ENCODE measurements around the gene RASSF6. TPM values are rescaled to one million over a fixed set of nuclear protein-coding genes. Genes with fewer than 3 reads are reported as not detected.

RASSF6 gene
- total RNA-seq, 1 experiment from 2014 or later: 0.59 TPM

- Histone ChIP-seq H4K20me1 (ENCODE audit: insufficient read depth) (no peaks in the 10 kb centered on the region), H3K27me3 (ENCODE audit: insufficient read depth, low read depth) (no peaks in the 10 kb centered on the region), H3K4me3 (no peak overlapping the region), H3K36me3 (ENCODE audit: low read depth) (no peaks in the 10 kb centered on the region), H3K4me1 (replicated peaks; ENCODE audit: insufficient read depth) (peaks cover 14% of the 10 kb centered on the region), H2AFZ (no peak overlapping the region), H3K79me2 (ENCODE audit: low read depth) (no peaks in the 10 kb centered on the region), H3K27ac (no peak overlapping the region), H3F3A (ENCODE audit: insufficient read depth, low read depth) (no peaks in the 10 kb centered on the region), H3K9me3 (ENCODE audit: insufficient read depth, low read depth) (no peaks in the 10 kb centered on the region), H3K4me2 (peak overlapping the region; percentile 34; the same call in 1 of the 2 replicates), H3K9me2 (ENCODE audit: insufficient read depth) (no peaks in the 10 kb centered on the region)
- POLR2A ChIA-PET (ENCODE audit: unreplicated experiment): interaction anchor here (1.0 kb wide), 1 partner anchor 13 kb away, joined by 4 read pairs; no protein-coding TSS in a partner anchor
- CTCF ChIA-PET: no interaction called here
- intact Hi-C loops (cut with micrococcal nuclease; ENCODE audit: unreplicated experiment): no loop called here
- no peak for DNase-seq
- no TSS peak for BruUV-seq (replicated peaks)
- TF ChIP-seq, protein P1, sequence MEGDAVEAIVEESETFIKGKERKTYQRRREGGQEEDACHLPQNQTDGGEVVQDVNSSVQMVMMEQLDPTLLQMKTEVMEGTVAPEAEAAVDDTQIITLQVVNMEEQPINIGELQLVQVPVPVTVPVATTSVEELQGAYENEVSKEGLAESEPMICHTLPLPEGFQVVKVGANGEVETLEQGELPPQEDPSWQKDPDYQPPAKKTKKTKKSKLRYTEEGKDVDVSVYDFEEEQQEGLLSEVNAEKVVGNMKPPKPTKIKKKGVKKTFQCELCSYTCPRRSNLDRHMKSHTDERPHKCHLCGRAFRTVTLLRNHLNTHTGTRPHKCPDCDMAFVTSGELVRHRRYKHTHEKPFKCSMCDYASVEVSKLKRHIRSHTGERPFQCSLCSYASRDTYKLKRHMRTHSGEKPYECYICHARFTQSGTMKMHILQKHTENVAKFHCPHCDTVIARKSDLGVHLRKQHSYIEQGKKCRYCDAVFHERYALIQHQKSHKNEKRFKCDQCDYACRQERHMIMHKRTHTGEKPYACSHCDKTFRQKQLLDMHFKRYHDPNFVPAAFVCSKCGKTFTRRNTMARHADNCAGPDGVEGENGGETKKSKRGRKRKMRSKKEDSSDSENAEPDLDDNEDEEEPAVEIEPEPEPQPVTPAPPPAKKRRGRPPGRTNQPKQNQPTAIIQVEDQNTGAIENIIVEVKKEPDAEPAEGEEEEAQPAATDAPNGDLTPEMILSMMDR (conservative IDR thresholded peaks at IDR 0.05): no peak
- TF ChIP-seq EZH2 (IDR thresholded peaks at IDR 0.05; ENCODE audit: low read depth): no peak
Measured at GRCh38 chr4:73608689-73609594, 11.3 kb downstream of the RASSF6 start.

DNA sequence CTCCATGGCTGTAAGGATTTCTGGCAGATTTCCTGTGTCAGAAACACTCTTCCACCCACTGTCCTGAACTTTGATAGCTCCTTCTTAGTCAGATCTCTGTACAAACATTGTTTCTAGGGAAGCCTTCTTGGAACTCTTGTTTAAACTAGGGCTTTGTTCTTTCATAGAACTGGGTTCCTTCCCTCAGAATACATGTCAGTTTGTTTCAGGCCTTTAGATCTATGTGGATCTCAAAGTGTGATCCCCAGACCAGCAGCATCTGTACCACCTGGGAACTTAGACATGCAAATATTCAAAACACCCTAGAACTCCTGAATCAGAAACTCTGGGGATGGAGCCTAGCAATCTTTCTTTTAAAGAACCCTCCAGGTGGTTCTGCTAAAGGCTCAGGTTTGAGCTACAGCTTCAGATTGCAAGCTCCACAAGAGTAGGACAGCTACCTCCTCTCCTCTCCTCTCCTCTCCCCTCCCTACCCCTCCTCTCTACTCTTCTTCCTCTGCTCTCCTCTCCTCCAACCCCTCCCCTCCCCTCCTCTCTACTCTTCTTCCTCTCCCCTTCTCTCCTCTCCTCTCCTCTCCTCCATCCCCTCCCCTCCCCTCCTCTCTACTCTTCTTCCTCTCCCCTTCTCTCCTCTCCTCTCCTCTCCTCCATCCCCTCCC, 12.7 kb downstream of the RASSF6 start:
- Histone ChIP-seq H3K4me3 (no peak overlapping the region), H3K79me2 (ENCODE audit: low read depth) (no peaks in the 10 kb centered on the region), H3K36me3 (ENCODE audit: low read depth) (no peaks in the 10 kb centered on the region), H3F3A (ENCODE audit: insufficient read depth, low read depth) (no peaks in the 10 kb centered on the region), H3K27ac (no peak overlapping the region), H4K20me1 (ENCODE audit: insufficient read depth) (no peaks in the 10 kb centered on the region), H3K4me2 (no peak overlapping the region), H2AFZ (no peak overlapping the region), H3K27me3 (ENCODE audit: insufficient read depth, low read depth) (no peaks in the 10 kb centered on the region), H3K9me3 (ENCODE audit: insufficient read depth, low read depth) (no peaks in the 10 kb centered on the region), H3K9me2 (ENCODE audit: insufficient read depth) (no peaks in the 10 kb centered on the region), H3K4me1 (replicated peaks; ENCODE audit: insufficient read depth) (peaks cover 14% of the 10 kb centered on the region)
- CTCF ChIA-PET: no interaction called here
- BruUV-seq (replicated peaks): no TSS peak
- intact Hi-C loops (cut with micrococcal nuclease; ENCODE audit: unreplicated experiment): no loop called here
- no peak for DNase-seq
- POLR2A ChIA-PET (ENCODE audit: unreplicated experiment): interaction anchor here (0.7 kb wide), 1 partner anchor 309 kb away, joined by 3 read pairs; no protein-coding TSS in a partner anchor
- TF ChIP-seq, protein P1 (conservative IDR thresholded peaks at IDR 0.05): no peak
- no peak for TF ChIP-seq EZH2 (IDR thresholded peaks at IDR 0.05; ENCODE audit: low read depth)

- no TSS peak for BruUV-seq (replicated peaks)
- TF ChIP-seq, protein P1 (conservative IDR thresholded peaks at IDR 0.05): no peak
- no peak for TF ChIP-seq EZH2 (IDR thresholded peaks at IDR 0.05; ENCODE audit: low read depth)
- DNase-seq: no peak
- Histone ChIP-seq H3K79me2 (ENCODE audit: low read depth) (no peaks in the 10 kb centered on the region), H3K4me3 (no peak overlapping the region), H3K4me2 (no peak overlapping the region), H3K9me2 (ENCODE audit: insufficient read depth) (no peaks in the 10 kb centered on the region), H3K27ac (no peak overlapping the region), H3K27me3 (ENCODE audit: insufficient read depth, low read depth) (no peaks in the 10 kb centered on the region), H4K20me1 (ENCODE audit: insufficient read depth) (no peaks in the 10 kb centered on the region), H3F3A (ENCODE audit: insufficient read depth, low read depth) (no peaks in the 10 kb centered on the region), H3K4me1 (replicated peaks; ENCODE audit: insufficient read depth) (peaks cover 14% of the 10 kb centered on the region), H3K9me3 (ENCODE audit: insufficient read depth, low read depth) (no peaks in the 10 kb centered on the region), H3K36me3 (ENCODE audit: low read depth) (no peaks in the 10 kb centered on the region), H2AFZ (no peak overlapping the region)
- ChIA-PET CTCF (no interaction called here), POLR2A (ENCODE audit: unreplicated experiment) (no interaction called here)
- intact Hi-C loops (cut with micrococcal nuclease; ENCODE audit: unreplicated experiment): no loop called here
Measured at GRCh38 chr4:73606465-73606974, 13.7 kb downstream of the RASSF6 start.
